Mucosa of descending colon (tissue), 3 donors: ENCODE measurements around the gene GALNT18. TPM values are rescaled to one million over a fixed set of nuclear protein-coding genes. Genes with fewer than 3 reads are reported as not detected.

Experiments used
- ATAC-seq: fragments of 200-7000 bp; cut with Tn5 transposase; one replicate; pipeline ENCODE4 v1.9.1; 2020; ENCODE audit warnings: mild to moderate bottlenecking, moderate library complexity
- DNase-seq, 3 donors: peaks; one replicate each; pipeline ENCODE4 v3.0.0-alpha.2; 2020
- H3K36me3 ChIP-seq: fragments of 200-600 bp; one replicate; pipeline ENCODE4 v1.8.0; 2021; ENCODE audit warnings: low read depth, mild to moderate bottlenecking
- H3K4me1 ChIP-seq: fragments of 200-600 bp; one replicate; pipeline ENCODE4 v1.8.0; 2021; ENCODE audit warnings: low read depth, mild to moderate bottlenecking
- H3K4me3 ChIP-seq: fragments of 200-600 bp; one replicate; pipeline ENCODE4 v1.8.0; 2021; ENCODE audit warnings: mild to moderate bottlenecking
- H3K9me3 ChIP-seq: fragments of 200-600 bp; one replicate; pipeline ENCODE4 v1.8.0; 2021; ENCODE audit warnings: mild to moderate bottlenecking
- CTCF ChIP-seq: fragments of 200-600 bp; IDR thresholded peaks from one replicate; pipeline ENCODE4 v1.8.0; 2022; ENCODE audit warnings: antibody characterized with exemption, mild to moderate bottlenecking
- intact Hi-C, 2 donors: fragments of 100-400 bp; cut with DNase I in 1 of 2; cut with micrococcal nuclease in 1 of 2; formaldehyde crosslinking; loops; one replicate each; pipeline versions ENCODE4 v1.11.0 to v1.11.1; 2022; cut with DNase I, micrococcal nuclease
- total RNA-seq, 3 donors: library from RNA; stranded (reverse); fragmentation: NEBNext Ultra II Directional in 2 of 3; extraction: Animal tissue kit (Norgen Biotek cat#: 25700) in 2 of 3; gene quantifications; one replicate each; pipeline versions ENCODE4 v1.2.1 to v1.2.4, GENCODE V29; 2021 to 2023
- donor health status: DM: no; HTN: no; CAD: no; lungs with moderate emphysema.
- donor health status: DM: no; HTN: no; CAD: no.
- donor health status: DM: no; HTN: yes; CAD: no.

The GALNT18 gene
- total RNA-seq, 3 donors from 2014 or later = 2.0 to 27.8 (median 5.4) TPM

GRCh38 chr11:11441091-11441490, 180.7 kb downstream of the GALNT18 start:
- ATAC-seq = no peak
- Histone ChIP-seq H3K36me3 (no peaks in the 10 kb centered on the region), H3K4me3 (no peak overlapping the region), H3K9me3 (no peaks in the 10 kb centered on the region), H3K4me1 (no peaks in the 10 kb centered on the region)
- DNase-seq = no peak
- intact Hi-C loops = no loop called here
- TF ChIP-seq CTCF = no peak

- ATAC-seq (no peak), DNase-seq (no peak)
- no peaks in the 10 kb centered on the region for H3K9me3 ChIP-seq
- intact Hi-C loops = no loop called here
- no peaks in the 10 kb centered on the region for H3K4me1 ChIP-seq
- no peak for TF ChIP-seq CTCF
- no peaks in the 10 kb centered on the region for H3K36me3 ChIP-seq
- H3K4me3 ChIP-seq = no peak overlapping the region
Observed at GRCh38 chr11:11440144-11440543, 181.7 kb downstream of the GALNT18 start.

GRCh38 chr11:11439591-11439990, 182.2 kb downstream of the GALNT18 start:
- ATAC-seq = no peak
- TF ChIP-seq CTCF = no peak
- intact Hi-C loops = no loop called here

DNA sequence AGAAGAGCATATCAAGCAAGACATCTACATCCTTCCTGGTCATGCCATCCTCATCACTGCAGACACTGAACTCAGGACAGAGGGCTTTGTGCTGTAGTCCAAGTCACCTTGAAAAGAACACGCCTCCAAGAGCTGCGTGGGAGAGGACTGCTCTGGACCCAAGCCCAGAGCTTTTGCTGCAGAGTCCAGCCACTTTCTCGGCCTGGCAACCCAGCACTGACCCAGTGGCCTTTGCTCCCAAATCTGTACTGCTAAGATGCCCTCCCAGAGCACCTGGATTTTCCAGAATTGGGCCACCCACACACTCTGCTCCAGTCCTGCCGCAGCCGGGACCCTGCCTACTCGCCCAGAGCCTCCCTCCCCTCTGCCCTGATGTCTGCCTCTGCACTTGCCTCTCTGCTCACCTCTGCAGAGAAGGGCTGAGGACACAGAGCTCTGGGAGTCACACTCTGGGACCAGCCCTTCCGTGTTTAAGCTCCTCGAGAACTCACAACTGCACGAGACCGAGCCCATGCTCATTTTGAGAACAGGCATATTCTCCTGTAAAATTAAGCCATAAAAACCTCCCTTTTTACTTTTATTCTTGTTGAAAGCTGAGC, 185.0 kb downstream of the GALNT18 start:
- no peaks in the 10 kb centered on the region for H3K36me3 ChIP-seq
- peaks cover 3% of the 10 kb centered on the region for H3K4me1 ChIP-seq
- no peak overlapping the region for H3K4me3 ChIP-seq
- DNase-seq (no peak), ATAC-seq (no peak)
- intact Hi-C loops = no loop called here
- H3K9me3 ChIP-seq = no peaks in the 10 kb centered on the region
- no peak for TF ChIP-seq CTCF

More at GRCh38 chr11:11439591-11439990, 182.2 kb downstream of the GALNT18 start:
- no peaks in the 10 kb centered on the region for H3K36me3 ChIP-seq
- peaks cover 3% of the 10 kb centered on the region for H3K4me1 ChIP-seq
- DNase-seq = no peak
- no peaks in the 10 kb centered on the region for H3K9me3 ChIP-seq
- H3K4me3 ChIP-seq = no peak overlapping the region

GRCh38 chr11:11435635-11436034, 186.2 kb downstream of the GALNT18 start:
- TF ChIP-seq CTCF = no peak

GRCh38 chr11:11433960-11434359, 187.8 kb downstream of the GALNT18 start:
- H3K36me3 ChIP-seq = no peaks in the 10 kb centered on the region
- intact Hi-C loops = no loop called here
- H3K4me3 ChIP-seq = no peak overlapping the region
- TF ChIP-seq CTCF = no peak
- no peak for DNase-seq
- H3K9me3 ChIP-seq = no peaks in the 10 kb centered on the region
- no peak for ATAC-seq
- H3K4me1 ChIP-seq = peaks cover 3% of the 10 kb centered on the region

More at GRCh38 chr11:11435635-11436034, 186.2 kb downstream of the GALNT18 start:
- ATAC-seq = no peak
- Histone ChIP-seq H3K36me3 (no peaks in the 10 kb centered on the region), H3K4me3 (no peak overlapping the region), H3K9me3 (no peaks in the 10 kb centered on the region), H3K4me1 (peaks cover 3% of the 10 kb centered on the region)
- intact Hi-C loops = no loop called here
- no peak for DNase-seq
